ENCODE data around the gene BAG1.

The BAG1 gene

DNA sequence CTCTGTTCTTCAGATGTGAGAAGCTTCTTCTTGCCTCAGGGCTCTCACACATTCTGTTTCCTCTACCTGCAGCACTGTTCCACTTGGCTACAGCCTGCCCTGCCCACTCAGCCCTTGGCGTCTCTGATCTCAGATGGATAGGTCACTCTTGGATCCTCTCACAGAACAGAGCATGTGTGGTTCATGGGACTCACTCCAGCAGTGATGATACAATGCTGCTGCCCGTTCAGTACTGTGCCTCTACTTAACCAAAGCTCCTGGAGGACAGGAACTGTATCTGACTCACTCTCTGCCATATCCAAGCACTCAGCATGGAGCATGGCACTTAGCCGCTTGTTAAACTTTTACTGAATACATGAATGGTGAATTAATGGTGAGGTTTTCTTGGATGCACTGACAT is 27.9 kb downstream of the BAG1 start:
- Mint-ChIP-seq H3K27ac (no peak overlapping the region), H3K9me3 (no peaks in the 10 kb centered on the region), H3K4me3 (no peak overlapping the region), H3K27me3 (no peaks in the 10 kb centered on the region), H3K4me1 (no peaks in the 10 kb centered on the region)
- ATAC-seq, result no peak
- DNase-seq, result no peak

DNA sequence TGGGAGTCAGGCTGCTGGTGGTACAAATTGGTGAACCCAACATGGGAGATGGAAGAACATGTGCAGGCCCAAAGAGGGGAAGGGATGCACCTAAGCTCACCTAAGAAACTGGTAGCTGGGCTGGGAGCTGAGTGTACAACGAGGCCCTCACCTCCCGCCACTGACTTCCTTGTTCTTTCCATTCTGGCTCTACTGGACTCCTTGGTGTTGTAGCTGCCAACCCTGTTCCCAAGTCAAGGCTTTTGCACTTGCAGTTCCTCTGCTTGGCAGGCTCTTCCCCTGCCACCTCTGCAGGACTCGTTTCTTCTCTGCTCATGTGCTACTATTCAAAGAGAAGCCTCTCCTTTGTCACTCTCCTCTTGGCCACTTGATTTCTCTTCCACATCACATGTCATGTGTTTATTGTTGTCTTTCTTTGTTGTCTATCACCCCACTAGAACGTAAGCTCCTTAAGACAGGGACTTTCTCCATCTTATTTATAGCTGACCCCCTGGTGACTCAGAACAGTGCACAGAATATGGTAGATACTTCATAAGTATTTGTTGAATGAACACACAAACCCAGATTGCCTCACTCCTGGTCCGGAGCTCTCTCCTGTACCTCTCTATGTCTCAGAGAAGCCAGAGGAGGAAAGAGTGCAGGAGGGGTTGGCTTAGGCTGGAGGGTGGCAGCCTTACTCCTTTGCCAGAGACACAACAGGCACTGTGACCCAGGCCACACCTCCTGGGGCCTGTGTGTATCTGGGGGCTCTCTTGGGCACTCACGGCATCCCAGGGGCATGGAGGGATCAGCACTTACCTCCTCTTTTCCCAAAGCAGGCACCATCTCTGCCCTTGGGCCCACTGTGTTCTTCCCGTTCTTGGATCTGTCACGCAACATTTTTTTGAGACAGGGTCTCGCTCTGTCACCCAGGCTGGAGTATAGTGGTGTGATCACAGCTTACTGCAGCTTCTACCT is 29.7 kb downstream of the BAG1 start:
- DNase-seq, result no peak
- no peaks in the 10 kb centered on the region for H3K9me3 Mint-ChIP-seq
- ATAC-seq, result no peak
- H3K4me1 Mint-ChIP-seq, result no peaks in the 10 kb centered on the region
- no peak overlapping the region for H3K4me3 Mint-ChIP-seq
- H3K27me3 Mint-ChIP-seq, result no peaks in the 10 kb centered on the region
- H3K27ac Mint-ChIP-seq, result peak overlapping the region; percentile 47 to 66

GRCh38 chr9:33233626-33234342 is 30.7 kb downstream of the BAG1 start:
- Mint-ChIP-seq H3K27ac (no peak overlapping the region), H3K9me3 (no peaks in the 10 kb centered on the region), H3K4me1 (no peaks in the 10 kb centered on the region), H3K4me3 (no peak overlapping the region), H3K27me3 (no peaks in the 10 kb centered on the region)
- ATAC-seq (peak; percentile 31), DNase-seq (no peak)

DNA sequence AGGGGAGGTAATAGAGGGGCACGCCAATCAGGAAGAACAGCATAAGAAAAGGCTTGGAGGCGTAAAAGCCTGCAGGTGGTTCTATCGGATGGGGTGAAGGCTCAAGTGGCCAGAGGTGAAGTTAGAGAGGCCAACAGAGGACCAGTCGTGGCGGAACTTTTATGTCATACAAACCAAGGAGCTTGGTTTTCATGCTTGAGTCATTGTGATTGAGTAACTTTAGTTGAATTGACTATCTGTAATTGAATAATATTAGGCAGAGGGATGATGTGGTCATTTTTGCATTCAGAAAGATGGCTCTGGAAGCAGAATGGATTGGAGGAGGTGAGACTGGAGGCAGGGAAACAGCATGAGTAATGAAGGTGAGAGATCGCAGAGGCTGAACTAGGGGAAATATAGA is 31.7 kb downstream of the BAG1 start:
- no peak overlapping the region for H3K27ac Mint-ChIP-seq
- no peaks in the 10 kb centered on the region for H3K4me1 Mint-ChIP-seq
- no peak overlapping the region for H3K4me3 Mint-ChIP-seq

DNA sequence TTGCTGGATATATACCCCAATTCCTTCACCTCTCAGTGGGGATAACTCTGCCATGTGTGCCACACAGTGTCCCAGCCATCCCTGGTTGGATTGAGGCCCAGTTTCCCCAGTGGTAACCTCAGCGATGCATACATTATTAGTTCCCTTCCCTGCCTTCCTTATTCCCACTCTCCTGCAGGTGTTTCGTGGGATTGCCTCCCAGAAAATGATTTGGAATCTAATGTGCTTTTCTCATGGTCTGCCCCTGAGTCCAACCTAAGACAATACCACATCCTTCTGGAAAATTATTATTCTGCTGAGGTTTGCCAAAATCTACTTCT is 32.9 kb downstream of the BAG1 start:
- DNase-seq (no peak), ATAC-seq (no peak)
- H3K4me3 Mint-ChIP-seq, result no peak overlapping the region
- H3K27ac Mint-ChIP-seq, result no peak overlapping the region
- peaks cover 5% of the 10 kb centered on the region for H3K4me1 Mint-ChIP-seq
- H3K9me3 Mint-ChIP-seq, result no peaks in the 10 kb centered on the region
- no peaks in the 10 kb centered on the region for H3K27me3 Mint-ChIP-seq

More for the DNA sequence above, 31.7 kb downstream of the BAG1 start:
- DNase-seq (no peak), ATAC-seq (no peak)
- Mint-ChIP-seq H3K9me3 (no peaks in the 10 kb centered on the region), H3K27me3 (no peaks in the 10 kb centered on the region)

- H3K4me3 Mint-ChIP-seq, result no peak overlapping the region
- no peaks in the 10 kb centered on the region for H3K27me3 Mint-ChIP-seq
- ATAC-seq (no peak), DNase-seq (no peak)
- H3K9me3 Mint-ChIP-seq, result no peaks in the 10 kb centered on the region
- peaks cover 7% of the 10 kb centered on the region for H3K4me1 Mint-ChIP-seq
- H3K27ac Mint-ChIP-seq, result no peak overlapping the region
Observed at GRCh38 chr9:33230756-33231622, 33.5 kb downstream of the BAG1 start.

DNA sequence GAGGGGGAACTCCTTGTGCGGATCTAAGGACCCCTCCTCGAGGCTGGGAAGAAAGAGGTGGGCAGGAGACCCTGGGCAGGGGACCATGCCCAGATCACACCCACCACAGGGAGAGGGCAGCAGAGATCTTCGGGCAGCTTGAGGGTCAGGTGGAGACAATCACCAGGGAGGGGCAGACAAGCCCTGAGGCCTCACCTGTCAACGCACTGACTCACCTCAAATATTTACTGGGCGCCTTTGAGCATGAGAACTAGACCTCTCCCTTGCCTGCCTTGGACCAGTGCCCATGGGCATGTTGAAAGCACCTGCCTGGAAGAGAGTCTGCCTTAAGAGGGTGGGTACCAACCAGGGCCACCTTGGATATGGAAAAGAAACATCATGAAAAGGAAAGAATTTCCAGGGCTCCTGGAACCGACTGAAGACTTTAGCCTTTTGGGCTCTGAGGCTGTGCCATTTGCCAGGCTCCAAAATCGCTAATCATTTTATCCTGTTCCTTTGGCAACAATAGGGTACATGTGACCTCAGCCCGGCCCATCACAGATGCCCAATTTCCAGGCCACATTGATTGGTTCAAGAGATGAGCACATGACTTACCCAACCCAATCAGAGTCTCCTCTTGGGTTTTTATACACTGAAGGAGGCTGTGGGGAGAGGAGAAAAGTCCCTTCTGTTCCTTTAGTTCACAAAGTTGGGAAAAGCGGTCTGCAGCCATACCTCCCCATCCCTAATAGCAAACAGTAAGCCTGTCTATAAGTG is 35.0 kb downstream of the BAG1 start:
- Mint-ChIP-seq H3K4me1 (peaks cover 16% of the 10 kb centered on the region), H3K27ac (no peak overlapping the region), H3K4me3 (no peak overlapping the region), H3K9me3 (no peaks in the 10 kb centered on the region), H3K27me3 (no peaks in the 10 kb centered on the region)
- DNase-seq (no peak), ATAC-seq (no peak)

- Mint-ChIP-seq H3K9me3 (no peaks in the 10 kb centered on the region), H3K27ac (no peak overlapping the region), H3K27me3 (no peaks in the 10 kb centered on the region), H3K4me1 (peaks cover 16% of the 10 kb centered on the region), H3K4me3 (no peak overlapping the region)
- DNase-seq, result no peak
- ATAC-seq, result no peak
Observed at GRCh38 chr9:33228606-33229005, 35.9 kb downstream of the BAG1 start.

- no peak overlapping the region for H3K4me3 Mint-ChIP-seq
- no peaks in the 10 kb centered on the region for H3K27me3 Mint-ChIP-seq
- H3K27ac Mint-ChIP-seq, result no peak overlapping the region
- DNase-seq (no peak), ATAC-seq (no peak)
- peaks cover 16% of the 10 kb centered on the region for H3K4me1 Mint-ChIP-seq
- no peaks in the 10 kb centered on the region for H3K9me3 Mint-ChIP-seq
Observed at GRCh38 chr9:33227741-33228140, 36.8 kb downstream of the BAG1 start.

GRCh38 chr9:33227008-33227398 is 37.5 kb downstream of the BAG1 start:
- H3K4me1 Mint-ChIP-seq, result peaks cover 16% of the 10 kb centered on the region
- H3K4me3 Mint-ChIP-seq, result no peak overlapping the region
- ATAC-seq, result no peak
- H3K9me3 Mint-ChIP-seq, result no peaks in the 10 kb centered on the region
- DNase-seq, result no peak
- H3K27me3 Mint-ChIP-seq, result no peaks in the 10 kb centered on the region
- H3K27ac Mint-ChIP-seq, result peak overlapping the region in 1 of 2 donors; percentile 61

DNA sequence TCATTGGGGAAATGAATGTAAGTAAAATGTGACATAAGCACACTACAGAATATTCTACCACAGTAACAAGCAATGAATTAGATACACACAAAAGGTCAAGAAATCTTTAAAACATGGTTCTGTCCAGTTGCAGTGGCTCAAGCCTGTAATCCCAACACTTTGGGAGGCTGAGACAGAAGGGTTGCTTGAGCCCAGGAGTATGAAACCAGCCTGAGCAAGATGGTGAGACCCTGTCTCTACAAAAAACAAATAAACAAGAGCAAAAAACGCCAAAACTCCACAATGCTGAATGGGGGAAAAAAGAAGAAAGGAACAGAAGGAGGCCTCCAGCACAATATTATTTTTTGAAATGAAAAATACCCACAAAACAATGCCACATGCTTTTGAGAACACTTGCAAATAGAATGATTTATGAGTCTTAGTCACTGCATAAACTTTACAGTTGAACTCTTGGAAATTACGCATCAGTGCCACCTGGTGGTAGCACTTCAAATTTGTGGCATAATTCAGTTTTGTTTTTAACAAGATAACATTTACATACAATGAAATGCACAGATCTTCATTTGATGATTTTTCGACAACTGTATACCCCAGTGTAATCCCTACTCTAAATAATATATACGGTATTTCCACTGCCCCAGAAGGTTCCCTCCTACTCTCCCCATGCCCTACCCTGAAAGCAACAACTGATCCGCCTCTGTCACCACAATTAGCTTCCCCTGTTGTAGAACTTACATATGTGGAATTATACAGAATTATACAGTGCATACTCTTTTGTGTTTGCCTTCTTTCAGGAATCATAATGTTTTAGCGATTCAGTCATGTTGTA is 39.0 kb downstream of the BAG1 start:
- DNase-seq (peak; percentile 60 to 63), ATAC-seq (peak; percentile 73)
- Mint-ChIP-seq H3K4me1 (peaks cover 26% of the 10 kb centered on the region), H3K27me3 (no peaks in the 10 kb centered on the region), H3K9me3 (no peaks in the 10 kb centered on the region), H3K27ac (peak overlapping the region in 1 of 2 donors; percentile 0), H3K4me3 (no peak overlapping the region)

- Mint-ChIP-seq H3K4me3 (no peak overlapping the region), H3K27me3 (no peaks in the 10 kb centered on the region), H3K4me1 (peaks cover 28% of the 10 kb centered on the region), H3K27ac (peak overlapping the region in 1 of 2 donors; percentile 23), H3K9me3 (no peaks in the 10 kb centered on the region)
- DNase-seq, result no peak
- no peak for ATAC-seq
Observed at GRCh38 chr9:33223696-33224095, 40.8 kb downstream of the BAG1 start.

DNA sequence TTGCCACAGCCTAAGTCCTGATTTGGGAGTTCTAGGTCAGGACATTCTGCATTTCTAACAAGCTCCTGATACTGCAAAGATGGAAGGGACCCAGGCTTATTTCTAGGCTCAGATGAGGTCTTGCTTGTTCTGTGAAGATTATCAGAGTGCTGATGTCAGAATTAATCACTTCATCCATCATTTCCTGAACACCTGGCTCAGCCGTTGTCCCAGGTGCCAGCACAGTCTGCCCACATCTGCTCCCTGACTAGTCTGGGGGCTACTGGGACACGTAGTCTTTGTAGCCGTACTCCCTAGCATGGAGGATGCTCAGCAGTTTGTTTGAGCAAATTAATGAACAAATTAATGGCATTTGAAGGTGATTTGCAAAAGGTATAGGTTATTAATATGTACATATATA is 42.5 kb downstream of the BAG1 start:
- Mint-ChIP-seq H3K9me3 (no peaks in the 10 kb centered on the region), H3K27me3 (no peaks in the 10 kb centered on the region), H3K27ac (peak overlapping the region in 1 of 2 donors; percentile 57), H3K4me3 (no peak overlapping the region), H3K4me1 (peaks cover 25% of the 10 kb centered on the region)
- DNase-seq (no peak), ATAC-seq (no peak)

DNA sequence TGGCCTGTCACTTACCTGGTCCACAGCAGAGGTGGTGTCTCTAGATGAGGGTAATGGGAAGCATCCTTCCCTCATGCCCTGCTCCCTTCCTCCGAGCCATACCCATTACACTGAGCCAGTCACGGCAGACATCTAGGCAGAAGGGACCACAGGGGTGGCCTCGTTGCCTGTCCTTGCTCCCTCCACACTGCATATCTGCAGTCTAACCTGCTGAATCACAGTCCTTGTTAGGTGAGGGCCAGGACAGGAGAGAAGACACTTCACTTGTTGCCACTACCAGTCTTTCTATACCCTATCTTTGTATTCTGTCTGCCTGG is 43.0 kb downstream of the BAG1 start:
- no peak overlapping the region for H3K4me3 Mint-ChIP-seq
- H3K4me1 Mint-ChIP-seq, result peaks cover 23% of the 10 kb centered on the region
- no peaks in the 10 kb centered on the region for H3K27me3 Mint-ChIP-seq
- H3K27ac Mint-ChIP-seq, result peak overlapping the region in 1 of 2 donors; percentile 37
- no peak for DNase-seq
- ATAC-seq, result no peak
- H3K9me3 Mint-ChIP-seq, result no peaks in the 10 kb centered on the region
